Testis (tissue), 2 donors: ENCODE results near the gene DRD5.
"Not testable (repeated sequence)": the region's sequence is repeated elsewhere in the genome, so short reads cannot be mapped to it uniquely, and the experiment has no call there.

Source experiments
- CTCF ChIP-seq, 3 experiments: fragments of 450-650 bp in 2 of 3; fragments of 200-600 bp in 1 of 3; sonication (generic) in 1 of 3; IDR thresholded peaks; one replicate each; pipeline ENCODE4 v1.5.1; 2016 to 2019; ENCODE audit warnings: antibody characterized with exemption in 3 of 3, mild to moderate bottlenecking in 2 of 3, moderate library complexity in 1 of 3
- POLR2A ChIP-seq: fragments of 450-650 bp; IDR thresholded peaks from one replicate; pipeline ENCODE4 v1.6.1; 2017; ENCODE audit warnings: antibody characterized with exemption, mild to moderate bottlenecking, moderate library complexity

GRCh38 chr4:9743789-9744188 lies 37.6 kb upstream of the DRD5 start:
- not testable (repeated sequence) for TF ChIP-seq CTCF (IDR thresholded peaks at IDR 0.05); POLR2A
